Activated CD4-positive, alpha-beta T cell treated with anti-CD3 and anti-CD28 coated beads, Interleukin-10, Interleukin-2, amounts not matched to agents 100 ng/mL and 50 ng/mL, durations not matched to agents 16 hours and 8 hours (primary cell): ENCODE measurements around the gene CATSPER2.
"Not testable (repeated sequence)": the region's sequence is repeated elsewhere in the genome, so short reads cannot be mapped to it uniquely, and the experiment has no call there.

ENCODE experiments used
- DNase-seq: peaks from one replicate; pipeline ENCODE4 v3.0.0-alpha.2; 2020

CATSPER2 gene

GRCh38 chr15:43648649-43649429, at the start of gene CATSPER2:
Gene CATSPER2, minus strand, starts transcription at chr15:43648844. Its CDS starts 783 bp downstream, at chr15:43648061.
- DNase-seq: no peak

GRCh38 chr15:43693148-43694022, 44.7 kb upstream of the CATSPER2 start, which contains the start of gene CKMT1A:
Gene CKMT1A, plus strand, starts transcription at chr15:43693859. Its CDS starts 192 bp downstream, at chr15:43694051.
- DNase-seq: not testable (repeated sequence)

GRCh38 chr15:43692679-43693078, 44.0 kb upstream of the CATSPER2 start:
- DNase-seq: not testable (repeated sequence)

- not testable (repeated sequence) for DNase-seq
Observed at GRCh38 chr15:43689604-43690301, 41.1 kb upstream of the CATSPER2 start.

GRCh38 chr15:43674175-43674574, 25.5 kb upstream of the CATSPER2 start:
- DNase-seq: not testable (repeated sequence)

- not testable (repeated sequence) for DNase-seq
Observed at GRCh38 chr15:43666177-43666576, 17.5 kb upstream of the CATSPER2 start.

- DNase-seq: not testable (repeated sequence)
Observed at GRCh38 chr15:43663333-43663732, 14.7 kb upstream of the CATSPER2 start.

- not testable (repeated sequence) for DNase-seq
Observed at GRCh38 chr15:43662293-43662692, 13.6 kb upstream of the CATSPER2 start.

- not testable (repeated sequence) for DNase-seq
Observed at GRCh38 chr15:43659727-43660126, 11.1 kb upstream of the CATSPER2 start.

- DNase-seq: not testable (repeated sequence)
Observed at GRCh38 chr15:43649430-43649926, 834 bp upstream of the CATSPER2 start.

GRCh38 chr15:43638464-43639204, 10.0 kb downstream of the CATSPER2 start:
- DNase-seq: not testable (repeated sequence)

- DNase-seq: not testable (repeated sequence)
Observed at GRCh38 chr15:43626937-43627336, 21.7 kb downstream of the CATSPER2 start.

GRCh38 chr15:43625106-43625505, 23.5 kb downstream of the CATSPER2 start:
- no peak for DNase-seq

GRCh38 chr15:43622068-43622799, 26.4 kb downstream of the CATSPER2 start:
- not testable (repeated sequence) for DNase-seq

- not testable (repeated sequence) for DNase-seq
Observed at GRCh38 chr15:43618700-43619099, 29.9 kb downstream of the CATSPER2 start, which contains the start of gene STRC. Gene STRC, minus strand, starts transcription at chr15:43618800. Its CDS starts 78 bp downstream, at chr15:43618722.

GRCh38 chr15:43617750-43618149, 30.9 kb downstream of the CATSPER2 start:
- not testable (repeated sequence) for DNase-seq

- not testable (repeated sequence) for DNase-seq
Observed at GRCh38 chr15:43602233-43602632, 46.4 kb downstream of the CATSPER2 start.

GRCh38 chr15:43600200-43600599, 48.4 kb downstream of the CATSPER2 start:
- DNase-seq: not testable (repeated sequence)

- not testable (repeated sequence) for DNase-seq
Observed at GRCh38 chr15:43599131-43599530, 49.5 kb downstream of the CATSPER2 start.

- DNase-seq: not testable (repeated sequence)
Observed at GRCh38 chr15:43593328-43594190, 55.1 kb downstream of the CATSPER2 start, which contains the start of gene CKMT1B. Gene CKMT1B, plus strand, starts transcription at chr15:43594027. Its CDS starts 192 bp downstream, at chr15:43594219.
